ENCODE data around the gene AKT1S1. TPM values are rescaled to one million over a fixed set of nuclear protein-coding genes. Genes with fewer than 3 reads are reported as not detected.

AKT1S1 gene
- total and polyA plus RNA-seq, 7 donors, result 48.0 to 103 (median 57.7) TPM

- no peaks in the 10 kb centered on the region for H3K9me3 ChIP-seq
- ATAC-seq, result no peak
- H3K27me3 ChIP-seq (ENCODE audit: insufficient read depth in 3 of 3, low read length in 2 of 3), result no peaks in the 10 kb centered on the region
- H3K36me3 ChIP-seq (ENCODE audit: insufficient read depth in 1 of 2, low read depth in 1 of 2), result peaks cover 0 to 16% of the 10 kb centered on the region in 2 donors
- no peak for TF ChIP-seq CTCF (IDR thresholded peaks at IDR 0.05)
- H3K27ac ChIP-seq, result no peak overlapping the region
- 78 to 93% (median 92%) methylated on average over 1 of the region's 1 CpG for WGBS, 3 donors
- DNase-seq, result no peak
- H3K4me3 ChIP-seq, result no peak overlapping the region
- intact Hi-C loops (cut with DNase I), result loop anchor here in 1 of 2 donors (5.0 kb wide), 1 partner anchor 35 kb away; the partner anchor contains the start of genes ATF5 and NUP62
- peaks cover 9% of the 10 kb centered on the region for H3K4me1 ChIP-seq
Observed at GRCh38 chr19:49892716-49893115, 15.6 kb upstream of the AKT1S1 start.

- DNase-seq, result no peak
- ATAC-seq, result no peak
- Histone ChIP-seq H3K9me3 (no peaks in the 10 kb centered on the region), H3K36me3 (ENCODE audit: insufficient read depth in 1 of 2, low read depth in 1 of 2) (peaks cover 0 to 27% of the 10 kb centered on the region in 2 donors), H3K27ac (no peak overlapping the region), H3K4me3 (no peak overlapping the region), H3K27me3 (ENCODE audit: insufficient read depth in 3 of 3, low read length in 2 of 3) (no peaks in the 10 kb centered on the region), H3K4me1 (peaks cover 9% of the 10 kb centered on the region)
- TF ChIP-seq CTCF (IDR thresholded peaks at IDR 0.05), result no peak
- WGBS, 3 donors, result 75 to 79% (median 76%) methylated on average over 17 of the region's 17 CpGs
- intact Hi-C loops (cut with DNase I), result loop anchor here in 1 of 2 donors (5.0 kb wide), 1 partner anchor 36 kb away; the partner anchor contains the start of genes ATF5 and NUP62
Observed at GRCh38 chr19:49891393-49891792, 14.2 kb upstream of the AKT1S1 start.

GRCh38 chr19:49890349-49891311 lies 13.5 kb upstream of the AKT1S1 start:
- H3K27ac ChIP-seq, result no peak overlapping the region
- peaks cover 9% of the 10 kb centered on the region for H3K4me1 ChIP-seq
- H3K36me3 ChIP-seq (ENCODE audit: insufficient read depth in 1 of 2, low read depth in 1 of 2), result peaks cover 0 to 35% of the 10 kb centered on the region in 2 donors
- no peak for TF ChIP-seq CTCF (IDR thresholded peaks at IDR 0.05)
- DNase-seq, result no peak
- intact Hi-C loops (cut with DNase I), result loop anchor here in 1 of 2 donors (5.0 kb wide), 1 partner anchor 37 kb away; the partner anchor contains the start of genes ATF5 and NUP62
- no peaks in the 10 kb centered on the region for H3K9me3 ChIP-seq
- ATAC-seq, result peak; percentile 26 to 60 (median 57)
- H3K27me3 ChIP-seq (ENCODE audit: insufficient read depth in 3 of 3, low read length in 2 of 3), result no peaks in the 10 kb centered on the region
- WGBS, 3 donors, result 10 to 14% (median 11%) methylated on average over 55 to 69 of the region's 69 CpGs
- H3K4me3 ChIP-seq, result peak overlapping the region; percentile 53

- TF ChIP-seq CTCF (IDR thresholded peaks at IDR 0.05), result peak; percentile 73
- Histone ChIP-seq H3K27ac (no peak overlapping the region), H3K9me3 (no peaks in the 10 kb centered on the region), H3K36me3 (ENCODE audit: insufficient read depth in 1 of 2, low read depth in 1 of 2) (peaks cover 0 to 43% of the 10 kb centered on the region in 2 donors), H3K4me3 (peak overlapping the region; percentile 53), H3K4me1 (peaks cover 9% of the 10 kb centered on the region), H3K27me3 (ENCODE audit: insufficient read depth in 3 of 3, low read length in 2 of 3) (no peaks in the 10 kb centered on the region)
- peak; percentile 82 to 91 for DNase-seq
- 17 to 21% (median 17%) methylated on average over 63 to 71 of the region's 71 CpGs for WGBS, 3 donors
- intact Hi-C loops (cut with DNase I), result loop anchor here in 1 of 2 donors (5.0 kb wide), 1 partner anchor 37 kb away; the partner anchor contains the start of genes ATF5 and NUP62
- ATAC-seq, result peak; percentile 73 to 87 (median 78)
Observed at GRCh38 chr19:49889687-49890348, 12.7 kb upstream of the AKT1S1 start.

All from psoas muscle (tissue), 8 donors.